Neuron (in vitro differentiated cells): ENCODE measurements around the gene OR6X1.

Experiments
- H2AFZ ChIP-seq: one replicate; pipeline ENCODE4 v1.6.1; 2013; ENCODE audit warnings: low read depth, mild to moderate bottlenecking, inconsistent platforms, low read length, moderate library complexity
- H3K27me3 ChIP-seq: one replicate; pipeline ENCODE4 v1.6.1; 2013; ENCODE audit warnings: low read length; ENCODE audit not compliant: insufficient read depth
- H3K36me3 ChIP-seq: one replicate; pipeline ENCODE4 v1.6.1; 2013; ENCODE audit warnings: low read length; ENCODE audit not compliant: insufficient read depth
- H3K4me1 ChIP-seq: one replicate; pipeline ENCODE4 v1.6.1; 2013; ENCODE audit warnings: low read length; ENCODE audit not compliant: insufficient read depth
- H3K4me3 ChIP-seq: 2 replicates; pipeline ENCODE4 v1.5.1; 2013; ENCODE audit warnings: mild to moderate bottlenecking, low read length, moderate library complexity
- H3K9me3 ChIP-seq: one replicate; pipeline ENCODE4 v1.6.1; 2013; ENCODE audit warnings: low read length

Gene OR6X1

GRCh38 chr11:123754101-123754568 lies at the start of gene OR6X1:
TSS of gene OR6X1 (minus strand) at chr11:123754518. CDS start at chr11:123754518, 0 bp downstream.
- H3K9me3 ChIP-seq, result no peaks in the 10 kb centered on the region
- H2AFZ ChIP-seq, result no peak within 1 kb of the TSS
- H3K4me3 ChIP-seq, result no peak within 1 kb of the TSS
- H3K36me3 ChIP-seq, result no peaks in the 10 kb centered on the region
- no peaks in the 10 kb centered on the region for H3K4me1 ChIP-seq
- H3K27me3 ChIP-seq, result peaks cover 10% of the 10 kb centered on the region

- Histone ChIP-seq H3K9me3 (no peaks in the 10 kb centered on the region), H3K4me1 (no peaks in the 10 kb centered on the region), H3K36me3 (no peaks in the 10 kb centered on the region), H3K27me3 (no peaks in the 10 kb centered on the region), H2AFZ (no peak overlapping the region), H3K4me3 (no peak overlapping the region)
Measured at GRCh38 chr11:123801765-123802164, 47.4 kb upstream of the OR6X1 start.

GRCh38 chr11:123800036-123800435 lies 45.7 kb upstream of the OR6X1 start:
- Histone ChIP-seq H3K4me3 (no peak overlapping the region), H3K9me3 (no peaks in the 10 kb centered on the region), H3K36me3 (no peaks in the 10 kb centered on the region), H3K4me1 (no peaks in the 10 kb centered on the region), H3K27me3 (no peaks in the 10 kb centered on the region), H2AFZ (no peak overlapping the region)

GRCh38 chr11:123799438-123799837 lies 45.1 kb upstream of the OR6X1 start:
- Histone ChIP-seq H2AFZ (no peak overlapping the region), H3K4me3 (no peak overlapping the region), H3K9me3 (no peaks in the 10 kb centered on the region), H3K4me1 (no peaks in the 10 kb centered on the region), H3K27me3 (no peaks in the 10 kb centered on the region), H3K36me3 (no peaks in the 10 kb centered on the region)

GRCh38 chr11:123798513-123799252 lies 44.4 kb upstream of the OR6X1 start:
- H3K4me3 ChIP-seq, result no peak overlapping the region
- no peaks in the 10 kb centered on the region for H3K27me3 ChIP-seq
- H3K36me3 ChIP-seq, result no peaks in the 10 kb centered on the region
- no peaks in the 10 kb centered on the region for H3K9me3 ChIP-seq
- no peaks in the 10 kb centered on the region for H3K4me1 ChIP-seq
- no peak overlapping the region for H2AFZ ChIP-seq

DNA sequence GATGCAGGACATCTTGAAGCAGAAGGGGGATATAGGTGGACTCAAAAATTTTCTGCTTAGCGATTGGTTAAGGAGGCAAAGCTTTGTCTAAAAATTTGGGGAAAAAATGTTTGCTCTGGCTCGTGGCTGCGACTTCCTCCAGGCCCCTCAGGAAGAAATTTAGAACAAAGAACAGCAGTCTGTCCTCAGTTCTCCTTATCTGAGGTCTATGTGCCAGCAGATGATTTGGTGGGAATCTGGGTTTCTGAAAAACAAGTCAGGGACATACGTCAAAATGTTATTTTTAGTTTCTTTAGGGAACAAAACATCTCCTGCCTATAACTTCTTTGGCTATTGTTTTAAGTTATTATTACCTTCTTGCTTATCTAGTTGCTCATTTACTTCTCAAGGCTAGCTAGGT lies 43.8 kb upstream of the OR6X1 start:
- no peaks in the 10 kb centered on the region for H3K27me3 ChIP-seq
- no peak overlapping the region for H2AFZ ChIP-seq

DNA sequence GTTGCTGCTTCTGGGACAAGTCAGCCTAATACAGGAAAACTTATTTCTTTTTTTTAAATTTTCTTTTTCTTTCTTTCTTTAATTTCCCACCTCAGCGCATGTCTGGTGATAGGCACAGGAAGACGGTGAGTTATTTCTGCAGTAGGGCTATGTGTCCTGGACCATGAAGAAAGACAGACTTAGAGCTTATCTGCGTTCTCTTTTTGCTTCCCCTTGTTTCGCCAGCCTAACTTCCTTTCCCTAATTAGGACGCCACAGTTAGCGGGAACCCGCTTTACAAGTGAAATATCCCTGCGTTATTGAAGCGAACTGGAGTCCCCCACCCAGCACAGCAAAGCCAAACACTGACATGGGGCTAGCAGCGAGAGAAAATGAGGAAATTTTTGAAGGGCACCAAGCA lies 43.2 kb upstream of the OR6X1 start:
- Histone ChIP-seq H2AFZ (no peak overlapping the region), H3K9me3 (no peaks in the 10 kb centered on the region), H3K27me3 (no peaks in the 10 kb centered on the region), H3K4me3 (no peak overlapping the region), H3K36me3 (no peaks in the 10 kb centered on the region), H3K4me1 (no peaks in the 10 kb centered on the region)

More for the DNA sequence above, 43.8 kb upstream of the OR6X1 start:
- Histone ChIP-seq H3K36me3 (no peaks in the 10 kb centered on the region), H3K4me3 (no peak overlapping the region), H3K4me1 (no peaks in the 10 kb centered on the region), H3K9me3 (no peaks in the 10 kb centered on the region)

DNA sequence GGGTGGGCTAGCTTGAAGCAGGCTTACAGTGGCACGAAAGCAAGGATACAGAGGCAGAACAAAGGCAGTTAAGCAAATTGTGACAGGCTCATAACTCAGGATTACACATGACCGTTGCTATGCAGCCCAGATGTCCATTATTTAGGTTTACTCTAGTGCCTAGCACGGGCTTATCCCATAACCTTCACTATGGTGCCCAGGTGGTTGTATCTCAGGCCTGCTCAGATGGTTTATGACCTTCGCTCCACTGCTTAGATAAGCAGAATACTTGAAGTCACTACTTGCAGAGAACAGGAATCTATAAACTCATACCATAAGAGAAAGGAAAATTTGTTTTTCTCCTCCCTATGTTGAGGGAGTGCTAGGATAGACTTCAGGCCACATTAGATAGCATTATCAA lies 42.8 kb upstream of the OR6X1 start:
- no peaks in the 10 kb centered on the region for H3K36me3 ChIP-seq
- H3K4me3 ChIP-seq, result no peak overlapping the region
- H3K27me3 ChIP-seq, result no peaks in the 10 kb centered on the region
- no peaks in the 10 kb centered on the region for H3K9me3 ChIP-seq
- no peak overlapping the region for H2AFZ ChIP-seq
- H3K4me1 ChIP-seq, result no peaks in the 10 kb centered on the region

DNA sequence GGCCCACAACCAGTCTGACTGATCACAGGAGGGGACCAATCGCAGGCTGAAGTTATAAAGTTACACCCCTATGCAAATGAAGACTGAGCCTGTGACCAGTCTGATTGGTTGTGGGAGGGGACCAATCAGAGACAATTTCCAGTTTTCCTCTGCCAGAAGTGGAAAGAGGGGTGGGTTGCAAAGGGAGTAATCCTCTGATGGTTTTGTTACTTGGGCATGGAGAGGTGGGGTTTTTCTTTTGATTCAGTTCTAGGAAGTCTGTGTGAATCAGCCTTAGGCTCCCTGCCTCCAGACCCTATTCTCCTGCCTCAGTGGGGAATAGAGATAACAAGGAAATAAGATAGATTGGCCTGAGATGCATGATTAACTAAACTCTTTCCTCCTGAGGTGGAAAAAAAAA lies 41.9 kb upstream of the OR6X1 start:
- Histone ChIP-seq H3K36me3 (no peaks in the 10 kb centered on the region), H3K9me3 (no peaks in the 10 kb centered on the region), H3K4me1 (no peaks in the 10 kb centered on the region), H3K4me3 (no peak overlapping the region), H2AFZ (no peak overlapping the region), H3K27me3 (no peaks in the 10 kb centered on the region)

DNA sequence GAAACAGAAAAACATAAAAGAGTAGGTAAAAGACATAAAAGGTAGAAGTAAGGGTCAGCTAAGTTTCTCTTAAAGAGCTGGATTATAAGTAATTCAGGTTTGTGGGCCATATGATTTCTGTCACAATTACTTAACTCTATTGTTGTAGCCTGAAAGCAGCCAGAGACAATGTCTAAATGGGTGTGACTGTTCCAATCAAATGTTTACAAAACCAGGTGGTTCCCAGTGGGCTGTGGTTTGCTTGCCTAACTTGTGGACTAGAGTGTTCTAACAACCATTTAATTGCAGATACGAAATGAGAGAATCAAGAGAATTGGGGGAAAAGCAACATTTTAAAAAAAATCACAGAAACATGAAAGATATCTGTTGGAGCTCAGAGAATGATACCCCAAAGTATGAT lies 29.2 kb upstream of the OR6X1 start:
- Histone ChIP-seq H3K36me3 (no peaks in the 10 kb centered on the region), H3K4me3 (no peak overlapping the region), H2AFZ (no peak overlapping the region), H3K4me1 (no peaks in the 10 kb centered on the region), H3K9me3 (no peaks in the 10 kb centered on the region), H3K27me3 (no peaks in the 10 kb centered on the region)

DNA sequence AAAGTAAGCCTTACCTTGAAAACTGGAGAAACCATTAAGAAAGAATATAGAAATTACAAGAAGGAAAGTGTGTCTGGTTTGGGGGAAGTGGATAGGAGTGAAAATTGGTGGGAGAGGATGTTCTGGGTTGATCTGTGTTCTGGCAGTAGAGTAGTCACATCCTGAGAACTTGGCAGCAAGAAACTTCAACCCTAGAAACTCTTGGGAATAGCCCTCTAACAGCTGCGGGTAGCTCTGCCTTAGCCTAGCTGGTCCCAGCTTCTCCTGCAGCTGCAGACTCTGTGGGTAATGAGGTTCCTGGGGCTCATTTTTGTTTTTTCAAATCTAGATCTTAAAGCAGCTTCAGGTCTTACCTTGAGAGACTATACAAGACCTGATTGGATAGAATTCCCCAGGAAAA lies 24.2 kb upstream of the OR6X1 start:
- no peaks in the 10 kb centered on the region for H3K9me3 ChIP-seq
- H3K27me3 ChIP-seq, result no peaks in the 10 kb centered on the region
- no peak overlapping the region for H2AFZ ChIP-seq
- no peak overlapping the region for H3K4me3 ChIP-seq
- no peaks in the 10 kb centered on the region for H3K36me3 ChIP-seq
- no peaks in the 10 kb centered on the region for H3K4me1 ChIP-seq

DNA sequence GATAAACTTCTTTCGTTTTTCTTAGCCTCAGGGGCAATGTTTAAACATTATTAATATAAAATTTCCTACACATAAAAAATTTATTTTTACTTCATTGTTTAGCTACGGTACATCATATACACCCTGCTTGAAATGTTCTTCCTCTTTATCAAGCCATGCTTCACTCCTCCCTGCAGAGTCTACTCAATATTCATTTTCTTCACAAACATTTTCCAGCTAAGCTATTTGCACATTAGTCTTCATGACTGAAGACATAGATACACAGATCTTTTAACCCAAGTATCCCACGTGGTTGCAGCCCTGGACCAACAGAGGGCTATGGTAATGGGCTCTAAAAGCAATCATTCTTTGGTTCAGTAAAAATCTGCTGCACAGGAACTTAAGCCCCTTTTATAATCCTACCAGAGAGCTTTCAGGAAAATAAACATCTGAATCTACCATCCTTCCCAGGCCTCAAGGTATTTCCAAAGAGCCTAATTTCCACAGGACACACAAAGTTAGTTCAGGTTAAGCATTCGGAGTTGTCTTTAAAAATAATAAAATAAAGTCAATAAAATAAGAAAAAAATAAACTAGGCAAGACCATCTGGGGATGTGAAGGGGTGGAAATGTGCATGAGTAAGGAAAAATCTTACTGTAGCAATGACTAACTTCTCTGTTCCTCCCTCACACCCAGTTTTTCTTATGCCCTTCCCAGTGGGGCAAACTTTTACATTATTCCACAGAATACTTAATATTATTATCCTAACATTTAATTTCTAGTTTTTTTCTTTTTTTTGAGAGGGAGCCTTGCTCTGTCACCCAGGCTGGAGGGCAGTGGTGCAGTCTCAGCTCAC lies 21.6 kb upstream of the OR6X1 start:
- no peaks in the 10 kb centered on the region for H3K4me1 ChIP-seq
- H3K4me3 ChIP-seq, result no peak overlapping the region
- no peaks in the 10 kb centered on the region for H3K36me3 ChIP-seq
- H3K27me3 ChIP-seq, result no peaks in the 10 kb centered on the region
- no peak overlapping the region for H2AFZ ChIP-seq
- H3K9me3 ChIP-seq, result no peaks in the 10 kb centered on the region

DNA sequence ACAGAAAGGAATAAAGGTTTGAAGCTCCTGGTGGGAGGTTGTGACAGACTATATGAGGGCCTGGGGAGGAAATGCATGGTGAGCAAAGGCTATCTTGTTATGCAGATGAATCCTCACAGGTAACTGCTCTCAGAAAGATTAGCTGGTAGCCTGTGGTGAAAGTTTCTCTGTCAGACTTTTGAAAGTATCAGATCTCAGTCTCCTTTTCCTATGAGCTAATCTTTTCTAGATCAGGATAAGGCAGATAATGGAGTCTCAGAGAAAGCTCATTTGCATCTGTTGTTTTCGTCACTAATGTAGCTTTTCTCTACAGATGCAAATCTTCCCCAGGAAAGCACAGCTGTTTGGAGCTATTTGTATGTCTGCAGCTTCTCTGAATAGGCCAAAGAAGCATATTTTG lies 21.0 kb upstream of the OR6X1 start:
- H2AFZ ChIP-seq, result no peak overlapping the region
- H3K4me3 ChIP-seq, result no peak overlapping the region
- no peaks in the 10 kb centered on the region for H3K9me3 ChIP-seq
- H3K4me1 ChIP-seq, result no peaks in the 10 kb centered on the region
- no peaks in the 10 kb centered on the region for H3K27me3 ChIP-seq
- no peaks in the 10 kb centered on the region for H3K36me3 ChIP-seq
